ENCODE measurements around the gene FIS1. TPM values are rescaled to one million over a fixed set of nuclear protein-coding genes. Genes with fewer than 3 reads are reported as not detected.
A peak's percentile ranks its signal among the peaks of the same experiment; 100 is the strongest.

FIS1 gene
- total RNA-seq, 1 donor from 2014 or later, result 147 TPM

- Histone ChIP-seq H3K9me3 (no peaks in the 10 kb centered on the region), H3K27ac (peak overlapping the region; percentile 37), H3K4me1 (peaks cover 5% of the 10 kb centered on the region), H3K4me3 (peak overlapping the region; percentile 44), H3K27me3 (no peaks in the 10 kb centered on the region), H3K36me3 (peaks cover 15% of the 10 kb centered on the region)
- intact Hi-C loops (cut with DNase I), result no loop called here
- ATAC-seq, result no peak
- DNase-seq, result no peak
- no peak for TF ChIP-seq CTCF (IDR thresholded peaks at IDR 0.05)
Observed at GRCh38 chr7:101231644-101232043, 13.2 kb downstream of the FIS1 start.

DNA sequence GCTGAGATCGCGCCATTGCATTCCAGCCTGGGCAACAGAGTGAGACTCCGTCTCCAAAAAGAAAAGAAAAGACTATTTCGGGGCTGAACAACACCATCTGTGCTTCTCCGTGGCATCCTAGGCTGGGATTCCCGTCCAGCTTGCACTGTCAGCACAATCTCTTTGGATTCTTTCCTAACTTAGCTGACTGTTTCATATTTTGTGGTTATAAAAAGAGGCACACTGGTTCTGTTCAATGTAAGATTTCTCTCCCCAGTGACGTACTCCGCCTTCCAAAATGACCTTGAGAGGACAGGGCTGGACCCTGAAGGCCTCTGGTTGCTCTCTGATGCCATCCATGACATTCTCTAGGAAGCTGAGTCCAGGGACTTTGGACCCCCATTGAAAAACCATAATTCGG, 18.2 kb downstream of the FIS1 start:
- intact Hi-C loops (cut with DNase I), result no loop called here
- no peaks in the 10 kb centered on the region for H3K27me3 ChIP-seq
- H3K27ac ChIP-seq, result peak overlapping the region; percentile 26
- ATAC-seq (no peak), DNase-seq (no peak)
- H3K9me3 ChIP-seq, result no peaks in the 10 kb centered on the region
- no peak overlapping the region for H3K4me3 ChIP-seq
- peaks cover 54% of the 10 kb centered on the region for H3K36me3 ChIP-seq
- TF ChIP-seq CTCF (IDR thresholded peaks at IDR 0.05), result no peak
- H3K4me1 ChIP-seq, result peaks cover 4% of the 10 kb centered on the region

- Histone ChIP-seq H3K27ac (no peak overlapping the region), H3K36me3 (peaks cover 59% of the 10 kb centered on the region), H3K27me3 (no peaks in the 10 kb centered on the region), H3K4me1 (no peaks in the 10 kb centered on the region), H3K4me3 (no peak overlapping the region), H3K9me3 (no peaks in the 10 kb centered on the region)
- ATAC-seq, result no peak
- intact Hi-C loops (cut with DNase I), result no loop called here
- DNase-seq, result no peak
- no peak for TF ChIP-seq CTCF (IDR thresholded peaks at IDR 0.05)
Observed at GRCh38 chr7:101225650-101226049, 19.2 kb downstream of the FIS1 start.

GRCh38 chr7:101223528-101223927, 21.4 kb downstream of the FIS1 start:
- no peak for TF ChIP-seq CTCF (IDR thresholded peaks at IDR 0.05)
- H3K36me3 ChIP-seq, result peaks cover 53% of the 10 kb centered on the region
- H3K9me3 ChIP-seq, result no peaks in the 10 kb centered on the region

DNA sequence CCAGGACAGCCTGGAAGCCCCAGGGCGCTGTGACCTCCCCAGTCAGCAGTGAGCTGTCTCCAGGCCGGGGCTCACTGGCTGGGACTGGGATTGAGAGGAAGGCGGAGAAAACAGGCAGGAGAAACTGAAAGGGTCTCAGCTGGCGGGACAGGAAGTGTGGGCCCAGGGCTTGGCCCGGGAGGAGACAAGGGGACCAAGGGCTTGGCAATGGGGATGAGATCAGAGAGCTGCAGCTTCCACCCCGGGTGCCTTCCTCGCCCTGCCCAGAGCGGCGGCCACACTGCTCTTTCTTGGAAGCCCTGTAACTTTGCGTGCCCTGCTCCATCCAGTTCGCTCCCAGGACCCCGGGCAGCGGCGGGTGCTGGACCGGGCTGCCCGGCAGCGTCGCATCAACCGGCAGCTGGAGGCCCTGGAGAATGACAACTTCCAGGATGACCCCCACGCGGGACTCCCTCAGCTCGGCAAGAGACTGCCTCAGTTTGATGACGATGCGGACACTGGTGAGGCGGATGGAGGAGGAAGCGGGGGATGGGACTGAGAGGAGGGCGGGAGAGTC, 22.5 kb downstream of the FIS1 start:
- intact Hi-C loops (cut with DNase I), result no loop called here
- H3K27ac ChIP-seq, result no peak overlapping the region
- ATAC-seq, result no peak
- no peak for TF ChIP-seq CTCF (IDR thresholded peaks at IDR 0.05)
- peaks cover 51% of the 10 kb centered on the region for H3K36me3 ChIP-seq
- H3K9me3 ChIP-seq, result no peaks in the 10 kb centered on the region
- H3K4me1 ChIP-seq, result peaks cover 7% of the 10 kb centered on the region
- DNase-seq, result no peak
- no peaks in the 10 kb centered on the region for H3K27me3 ChIP-seq
- no peak overlapping the region for H3K4me3 ChIP-seq

More at GRCh38 chr7:101223528-101223927, 21.4 kb downstream of the FIS1 start:
- DNase-seq, result no peak
- no peak overlapping the region for H3K4me3 ChIP-seq
- H3K27me3 ChIP-seq, result no peaks in the 10 kb centered on the region
- peaks cover 7% of the 10 kb centered on the region for H3K4me1 ChIP-seq
- H3K27ac ChIP-seq, result no peak overlapping the region
- intact Hi-C loops (cut with DNase I), result no loop called here
- ATAC-seq, result peak; percentile 19

GRCh38 chr7:101220295-101220694, 24.6 kb downstream of the FIS1 start:
- TF ChIP-seq CTCF (IDR thresholded peaks at IDR 0.05), result no peak
- DNase-seq (no peak), ATAC-seq (no peak)
- Histone ChIP-seq H3K4me1 (peaks cover 16% of the 10 kb centered on the region), H3K27me3 (no peaks in the 10 kb centered on the region), H3K9me3 (no peaks in the 10 kb centered on the region), H3K36me3 (peaks cover 39% of the 10 kb centered on the region), H3K4me3 (no peak overlapping the region), H3K27ac (no peak overlapping the region)
- intact Hi-C loops (cut with DNase I), result no loop called here
